CD4-positive, alpha-beta T cell treated with Interleukin-4 for 4 hours (primary cell): ENCODE results near the gene THSD4.
"Not testable (repeated sequence)": the region's sequence is repeated elsewhere in the genome, so short reads cannot be mapped to it uniquely, and the experiment has no call there.

Experiments used
- DNase-seq: peaks from one replicate; pipeline ENCODE4 v3.0.0-alpha.2; 2020

Gene THSD4

GRCh38 chr15:71124937-71125790 is 9.9 kb downstream of the THSD4 start:
- no peak for DNase-seq

GRCh38 chr15:71125831-71126450 is 10.7 kb downstream of the THSD4 start:
- no peak for DNase-seq

- DNase-seq = no peak
Observed at GRCh38 chr15:71127083-71127482, 11.8 kb downstream of the THSD4 start.

- DNase-seq = not testable (repeated sequence)
Observed at GRCh38 chr15:71128159-71128558, 12.9 kb downstream of the THSD4 start.

- no peak for DNase-seq
Observed at GRCh38 chr15:71128939-71129562, 13.8 kb downstream of the THSD4 start.

- no peak for DNase-seq
Observed at GRCh38 chr15:71129669-71130068, 14.4 kb downstream of the THSD4 start.

- no peak for DNase-seq
Observed at GRCh38 chr15:71131601-71132362, 16.5 kb downstream of the THSD4 start.

GRCh38 chr15:71133747-71134472 is 18.6 kb downstream of the THSD4 start:
- no peak for DNase-seq

GRCh38 chr15:71136159-71136783 is 21.0 kb downstream of the THSD4 start:
- no peak for DNase-seq

GRCh38 chr15:71136793-71137518 is 21.7 kb downstream of the THSD4 start:
- DNase-seq = no peak

GRCh38 chr15:71138473-71138872 is 23.2 kb downstream of the THSD4 start:
- no peak for DNase-seq

- no peak for DNase-seq
Observed at GRCh38 chr15:71139241-71139640, 24.0 kb downstream of the THSD4 start.

GRCh38 chr15:71141572-71141971 is 26.3 kb downstream of the THSD4 start:
- DNase-seq = no peak

GRCh38 chr15:71142780-71143179 is 27.5 kb downstream of the THSD4 start:
- DNase-seq = no peak

- DNase-seq = no peak
Observed at GRCh38 chr15:71143373-71144310, 28.4 kb downstream of the THSD4 start.

GRCh38 chr15:71145648-71146047 is 30.4 kb downstream of the THSD4 start:
- DNase-seq = no peak

- DNase-seq = no peak
Observed at GRCh38 chr15:71146580-71146982, 31.3 kb downstream of the THSD4 start.

- no peak for DNase-seq
Observed at GRCh38 chr15:71148048-71148447, 32.8 kb downstream of the THSD4 start.

GRCh38 chr15:71149646-71150557 is 34.6 kb downstream of the THSD4 start:
- DNase-seq = no peak
